ENCODE measurements around the gene HK1.
"Not testable (repeated sequence)": the region's sequence is repeated elsewhere in the genome, so short reads cannot be mapped to it uniquely, and the experiment has no call there.

DNA sequence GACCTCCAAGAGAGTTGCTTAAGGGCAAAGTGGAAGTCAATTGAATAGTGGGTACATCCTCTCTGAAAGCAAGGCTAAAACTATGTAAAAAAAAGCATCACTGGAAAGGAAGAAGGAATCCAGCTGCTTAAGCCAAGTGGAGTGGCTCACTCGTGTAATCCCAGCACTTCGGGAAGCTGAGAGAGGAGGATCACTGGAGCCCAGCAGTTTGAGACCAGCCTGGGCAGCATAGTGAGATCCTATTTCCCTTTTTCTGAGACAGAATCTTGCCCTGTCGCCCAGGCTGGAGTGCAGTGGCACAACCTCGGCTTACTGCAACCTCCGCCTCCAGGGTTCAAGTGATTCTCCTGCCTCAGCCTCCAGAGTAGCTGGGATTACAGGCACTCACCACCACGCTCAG, 6.1 kb downstream of the HK1 start:
- TF ChIP-seq, protein P1, sequence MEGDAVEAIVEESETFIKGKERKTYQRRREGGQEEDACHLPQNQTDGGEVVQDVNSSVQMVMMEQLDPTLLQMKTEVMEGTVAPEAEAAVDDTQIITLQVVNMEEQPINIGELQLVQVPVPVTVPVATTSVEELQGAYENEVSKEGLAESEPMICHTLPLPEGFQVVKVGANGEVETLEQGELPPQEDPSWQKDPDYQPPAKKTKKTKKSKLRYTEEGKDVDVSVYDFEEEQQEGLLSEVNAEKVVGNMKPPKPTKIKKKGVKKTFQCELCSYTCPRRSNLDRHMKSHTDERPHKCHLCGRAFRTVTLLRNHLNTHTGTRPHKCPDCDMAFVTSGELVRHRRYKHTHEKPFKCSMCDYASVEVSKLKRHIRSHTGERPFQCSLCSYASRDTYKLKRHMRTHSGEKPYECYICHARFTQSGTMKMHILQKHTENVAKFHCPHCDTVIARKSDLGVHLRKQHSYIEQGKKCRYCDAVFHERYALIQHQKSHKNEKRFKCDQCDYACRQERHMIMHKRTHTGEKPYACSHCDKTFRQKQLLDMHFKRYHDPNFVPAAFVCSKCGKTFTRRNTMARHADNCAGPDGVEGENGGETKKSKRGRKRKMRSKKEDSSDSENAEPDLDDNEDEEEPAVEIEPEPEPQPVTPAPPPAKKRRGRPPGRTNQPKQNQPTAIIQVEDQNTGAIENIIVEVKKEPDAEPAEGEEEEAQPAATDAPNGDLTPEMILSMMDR (conservative IDR thresholded peaks at IDR 0.05; ENCODE audit: low read depth, low read length), result not testable (repeated sequence)
- not testable (repeated sequence) for TF ChIP-seq SMC3, POLR2A, MAFK, CEBPB, RFX5, NFE2L2 (IDR thresholded peaks at IDR 0.05; ENCODE audit: low read depth, low read length)
- TF ChIP-seq, protein P2, sequence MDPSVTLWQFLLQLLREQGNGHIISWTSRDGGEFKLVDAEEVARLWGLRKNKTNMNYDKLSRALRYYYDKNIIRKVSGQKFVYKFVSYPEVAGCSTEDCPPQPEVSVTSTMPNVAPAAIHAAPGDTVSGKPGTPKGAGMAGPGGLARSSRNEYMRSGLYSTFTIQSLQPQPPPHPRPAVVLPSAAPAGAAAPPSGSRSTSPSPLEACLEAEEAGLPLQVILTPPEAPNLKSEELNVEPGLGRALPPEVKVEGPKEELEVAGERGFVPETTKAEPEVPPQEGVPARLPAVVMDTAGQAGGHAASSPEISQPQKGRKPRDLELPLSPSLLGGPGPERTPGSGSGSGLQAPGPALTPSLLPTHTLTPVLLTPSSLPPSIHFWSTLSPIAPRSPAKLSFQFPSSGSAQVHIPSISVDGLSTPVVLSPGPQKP (IDR thresholded peaks at IDR 0.05; ENCODE audit: borderline replicate concordance, low read depth, low read length), result not testable (repeated sequence)
- TF ChIP-seq, protein P3, sequence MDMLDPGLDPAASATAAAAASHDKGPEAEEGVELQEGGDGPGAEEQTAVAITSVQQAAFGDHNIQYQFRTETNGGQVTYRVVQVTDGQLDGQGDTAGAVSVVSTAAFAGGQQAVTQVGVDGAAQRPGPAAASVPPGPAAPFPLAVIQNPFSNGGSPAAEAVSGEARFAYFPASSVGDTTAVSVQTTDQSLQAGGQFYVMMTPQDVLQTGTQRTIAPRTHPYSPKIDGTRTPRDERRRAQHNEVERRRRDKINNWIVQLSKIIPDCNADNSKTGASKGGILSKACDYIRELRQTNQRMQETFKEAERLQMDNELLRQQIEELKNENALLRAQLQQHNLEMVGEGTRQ (IDR thresholded peaks at IDR 0.05; ENCODE audit: low read depth, low read length), result not testable (repeated sequence)
